HG03457 (cell line): ENCODE data around the gene BCL11B.

Source experiments
- ATAC-seq: cut with Tn5 transposase; IDR thresholded peaks from one replicate; pipeline ENCODE4 v1.9.1; 2021; ENCODE audit warnings: moderate number of reproducible peaks; ENCODE audit not compliant: unreplicated experiment

The BCL11B gene

DNA sequence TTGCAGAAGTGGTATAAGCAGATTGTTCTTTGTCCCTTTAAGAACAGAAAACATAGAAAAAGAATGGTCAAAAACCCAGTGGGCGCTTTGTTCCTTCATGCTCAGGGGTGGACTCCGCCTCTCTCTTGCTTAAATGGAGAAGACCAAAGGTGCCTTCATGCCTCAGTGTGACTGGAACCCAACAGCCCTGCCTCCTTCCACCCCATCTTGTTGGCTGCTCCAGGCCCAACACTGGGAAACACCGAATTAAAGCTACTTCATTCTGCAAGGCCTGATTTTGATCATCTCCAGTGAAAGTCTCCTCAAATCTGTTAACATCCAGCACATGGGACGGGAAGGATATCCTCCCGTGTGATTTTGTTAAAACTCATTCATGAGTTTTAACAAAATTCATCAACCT lies 103.7 kb downstream of the BCL11B start:
- ATAC-seq, result no peak

DNA sequence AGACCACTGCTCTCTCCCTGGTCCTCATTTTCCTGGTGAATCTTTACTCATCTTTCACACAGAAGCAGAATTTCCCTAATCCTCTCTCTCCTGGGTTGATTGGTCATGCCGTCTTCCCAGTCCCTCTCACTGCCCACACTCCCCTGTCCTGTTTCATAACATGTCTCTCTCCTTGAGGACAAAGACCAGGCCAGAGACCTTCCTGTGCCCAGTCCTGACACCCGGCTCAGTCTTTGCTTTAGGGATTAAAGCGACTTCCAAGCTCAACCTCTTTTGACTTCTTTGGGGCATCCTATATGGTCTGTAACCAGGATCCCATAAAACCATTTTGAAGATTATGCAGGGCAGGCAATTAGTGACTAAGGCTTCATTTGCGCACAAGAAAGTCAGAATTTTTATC lies 105.5 kb downstream of the BCL11B start:
- ATAC-seq, result no peak

DNA sequence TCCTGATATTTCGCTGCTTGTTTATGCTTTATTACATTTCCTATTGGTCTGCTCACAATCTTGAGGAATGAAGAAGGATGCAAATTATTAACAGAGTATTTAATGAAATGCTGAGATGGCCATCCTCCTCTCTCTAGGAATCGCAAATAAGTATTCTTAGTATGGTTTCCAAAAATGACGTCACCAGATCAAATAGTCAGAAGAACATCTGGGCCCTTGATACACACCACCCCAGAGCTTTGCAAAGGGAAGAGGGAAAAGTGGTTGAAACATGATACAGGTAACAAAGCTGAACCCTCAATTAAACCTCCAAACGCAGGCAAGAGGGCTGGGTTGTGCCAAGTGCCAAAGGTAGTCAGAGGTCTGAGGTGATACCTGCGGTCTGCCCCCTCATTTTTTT lies 107.3 kb downstream of the BCL11B start:
- ATAC-seq, result no peak

DNA sequence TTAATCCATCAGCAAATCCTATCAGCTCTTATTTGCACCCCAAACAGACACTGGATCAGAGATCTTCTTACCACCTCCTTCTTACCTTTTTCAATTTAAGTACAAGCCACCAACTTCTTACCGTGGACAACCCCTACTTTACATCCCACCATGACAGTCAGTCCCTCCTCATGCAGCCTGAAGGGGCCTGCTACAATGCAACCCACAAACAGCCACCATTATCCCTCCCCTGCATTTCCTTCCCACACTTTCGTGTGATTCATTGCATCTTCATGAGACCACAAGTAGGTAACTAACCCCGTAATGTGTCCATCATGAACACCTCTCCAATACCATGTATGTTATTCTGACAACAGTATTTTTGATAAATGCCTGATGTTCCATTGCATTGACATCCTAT lies 108.6 kb downstream of the BCL11B start:
- no peak for ATAC-seq

DNA sequence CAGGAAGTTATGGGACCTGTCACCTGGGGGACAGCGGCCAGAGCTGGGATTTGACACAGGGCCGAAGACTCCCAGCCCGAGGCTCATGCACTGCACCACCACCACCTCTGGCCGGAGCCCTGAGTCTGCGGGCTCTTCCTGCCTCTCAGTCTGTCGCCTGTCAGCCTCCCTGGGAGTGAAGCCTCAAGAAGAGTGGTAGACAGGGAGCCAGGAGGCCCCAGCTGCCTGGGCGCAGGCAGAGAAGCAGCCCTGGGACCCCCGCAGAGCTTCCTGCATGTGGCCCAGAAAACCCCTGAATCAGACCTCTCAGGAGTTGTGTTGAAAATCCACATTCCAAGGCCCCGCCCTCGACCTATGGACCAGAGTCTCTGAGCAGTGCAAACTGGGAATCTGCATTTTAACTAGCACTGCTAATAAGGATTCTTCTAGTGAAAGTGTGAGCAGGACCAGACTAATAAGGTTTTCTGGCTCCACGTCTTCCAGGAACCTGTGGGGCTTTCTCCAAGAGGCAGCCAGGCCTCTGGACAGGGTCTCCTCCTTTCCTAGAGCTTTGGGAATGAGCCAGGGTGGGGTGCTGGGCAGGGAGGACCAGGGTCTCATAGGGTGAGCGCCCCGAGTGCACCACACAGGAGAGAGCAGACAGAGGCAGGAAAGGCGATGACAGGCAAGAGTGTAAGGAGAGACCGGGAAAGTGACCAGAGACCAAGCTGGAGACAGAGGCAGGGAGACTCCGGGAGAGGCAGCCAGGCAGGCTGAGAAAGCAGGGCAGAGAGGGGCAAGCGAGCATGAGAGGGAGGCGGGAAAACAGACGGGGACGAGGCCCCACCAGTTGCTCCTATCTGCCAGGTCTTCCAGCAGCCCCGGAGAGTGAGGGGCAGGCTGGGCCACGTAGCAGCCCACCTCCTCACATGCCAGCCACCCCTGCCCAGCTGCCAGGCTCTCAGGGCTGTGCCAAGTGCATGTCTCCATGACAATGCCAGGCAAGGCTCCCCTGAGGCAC lies 112.4 kb downstream of the BCL11B start:
- no peak for ATAC-seq

DNA sequence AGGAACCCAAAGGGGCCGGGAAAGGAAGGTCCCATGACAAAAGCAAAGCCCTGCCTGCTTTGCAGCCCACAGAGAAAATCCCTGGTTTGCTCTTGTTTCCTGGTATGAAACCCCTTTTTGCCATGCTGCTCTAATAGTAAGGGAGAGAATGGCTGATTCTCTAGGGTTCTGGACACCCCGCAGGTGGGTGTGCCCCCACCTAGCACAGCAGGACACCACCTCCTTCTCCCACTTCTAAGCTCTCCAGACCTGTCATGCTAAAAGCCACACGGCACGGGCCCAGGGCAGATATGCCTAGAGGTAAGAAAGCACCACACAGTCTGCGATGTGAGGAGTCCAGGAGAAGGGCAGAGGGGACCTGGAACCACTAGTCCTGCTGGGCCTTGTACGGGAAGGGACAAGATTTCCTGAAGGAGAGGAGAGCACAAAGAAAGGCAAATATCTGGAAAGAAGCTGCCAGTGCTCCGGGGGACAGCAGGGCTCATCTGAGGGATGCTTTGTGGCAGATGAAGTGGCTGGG lies 113.3 kb downstream of the BCL11B start:
- ATAC-seq, result no peak

DNA sequence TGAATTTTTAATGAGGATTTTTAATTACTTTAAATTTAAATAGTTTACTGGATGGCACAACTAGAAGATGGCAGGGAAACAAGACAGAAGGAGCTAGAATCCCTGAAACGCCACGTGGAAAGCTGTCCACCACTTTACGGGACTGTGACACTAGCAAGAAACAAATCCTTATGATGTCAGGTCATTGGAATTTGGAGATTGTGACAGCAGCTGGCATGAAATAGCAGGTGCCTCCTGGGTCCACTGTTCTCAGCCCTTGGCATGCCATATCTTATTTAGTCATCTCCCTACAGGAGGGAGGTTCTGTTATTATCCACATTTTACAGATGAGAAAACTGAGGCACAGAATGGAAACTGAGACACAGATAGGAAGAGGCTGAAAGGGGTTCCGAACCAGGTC lies 113.8 kb downstream of the BCL11B start:
- no peak for ATAC-seq

DNA sequence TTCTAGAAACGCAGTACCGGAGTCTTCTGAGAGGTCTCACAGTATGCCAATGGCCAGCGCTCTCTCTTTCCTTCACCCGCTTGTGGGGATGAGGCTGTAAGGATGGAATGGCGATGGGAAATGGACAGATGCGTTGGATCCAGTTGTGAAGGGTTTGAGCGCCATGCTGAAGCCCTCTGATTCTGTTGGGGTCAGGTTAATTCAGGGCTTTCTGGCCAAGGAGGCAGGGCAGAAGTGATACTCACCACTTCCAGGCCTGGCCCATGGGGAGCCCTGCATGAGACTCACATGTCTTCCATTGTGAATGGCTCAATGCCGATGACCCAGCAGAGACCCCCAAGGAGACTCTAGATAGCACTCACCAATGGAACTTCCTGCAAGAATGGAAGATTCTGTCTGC lies 114.3 kb downstream of the BCL11B start:
- no peak for ATAC-seq

DNA sequence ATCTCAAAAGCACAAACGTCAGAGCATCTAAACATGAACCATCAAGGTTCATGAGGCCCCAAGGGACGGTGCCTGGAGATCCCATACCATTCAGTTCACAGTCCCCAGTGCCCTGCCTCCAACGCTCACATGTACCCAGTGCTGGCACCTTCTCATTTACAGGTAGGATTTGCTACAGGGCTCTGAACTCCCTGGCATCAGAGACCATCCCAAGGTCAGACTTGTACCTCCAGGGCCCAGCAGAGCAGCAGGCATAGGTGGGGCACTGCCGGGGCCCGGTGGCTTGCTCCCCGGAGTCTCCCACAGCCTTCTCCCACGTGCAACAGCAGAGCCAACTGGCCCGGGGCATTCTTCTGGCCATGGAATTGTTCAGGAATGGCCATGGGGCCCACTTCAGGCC lies 114.8 kb downstream of the BCL11B start:
- ATAC-seq, result no peak

DNA sequence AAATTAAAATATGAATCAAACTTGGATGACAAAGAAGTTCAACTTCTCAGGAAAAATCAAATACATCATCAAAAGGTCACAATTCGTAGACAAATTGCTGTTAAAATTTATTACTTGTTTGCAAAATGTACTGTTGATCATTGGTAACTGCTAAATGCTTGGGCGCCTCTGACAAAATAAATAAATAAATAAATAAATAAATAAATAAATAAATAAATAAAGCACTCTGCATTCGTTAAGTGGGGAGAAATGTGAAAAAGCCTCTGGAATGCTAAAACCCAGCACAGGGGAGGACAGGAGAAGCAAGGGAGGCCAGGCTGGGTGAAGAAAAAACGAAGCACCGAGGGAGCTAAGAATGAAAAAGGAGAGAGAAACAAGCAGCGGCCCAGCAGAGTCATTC lies 115.2 kb downstream of the BCL11B start:
- ATAC-seq, result no peak

DNA sequence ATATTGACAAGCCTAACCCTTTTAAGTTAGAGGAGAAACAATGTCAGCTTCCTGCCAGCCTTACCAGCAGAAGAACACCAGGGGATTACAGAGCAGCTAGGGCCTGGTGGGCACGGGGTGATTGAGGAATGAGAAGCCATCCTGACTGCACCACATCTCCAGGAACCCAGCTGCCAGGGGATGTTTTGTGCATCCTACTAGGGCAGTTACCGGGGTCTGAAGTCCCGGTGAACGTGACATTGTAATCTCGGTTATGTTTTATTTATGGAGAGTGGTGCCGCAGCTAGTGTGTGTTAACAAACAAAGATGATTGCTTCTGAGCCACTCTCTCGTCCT lies 115.9 kb downstream of the BCL11B start:
- no peak for ATAC-seq

DNA sequence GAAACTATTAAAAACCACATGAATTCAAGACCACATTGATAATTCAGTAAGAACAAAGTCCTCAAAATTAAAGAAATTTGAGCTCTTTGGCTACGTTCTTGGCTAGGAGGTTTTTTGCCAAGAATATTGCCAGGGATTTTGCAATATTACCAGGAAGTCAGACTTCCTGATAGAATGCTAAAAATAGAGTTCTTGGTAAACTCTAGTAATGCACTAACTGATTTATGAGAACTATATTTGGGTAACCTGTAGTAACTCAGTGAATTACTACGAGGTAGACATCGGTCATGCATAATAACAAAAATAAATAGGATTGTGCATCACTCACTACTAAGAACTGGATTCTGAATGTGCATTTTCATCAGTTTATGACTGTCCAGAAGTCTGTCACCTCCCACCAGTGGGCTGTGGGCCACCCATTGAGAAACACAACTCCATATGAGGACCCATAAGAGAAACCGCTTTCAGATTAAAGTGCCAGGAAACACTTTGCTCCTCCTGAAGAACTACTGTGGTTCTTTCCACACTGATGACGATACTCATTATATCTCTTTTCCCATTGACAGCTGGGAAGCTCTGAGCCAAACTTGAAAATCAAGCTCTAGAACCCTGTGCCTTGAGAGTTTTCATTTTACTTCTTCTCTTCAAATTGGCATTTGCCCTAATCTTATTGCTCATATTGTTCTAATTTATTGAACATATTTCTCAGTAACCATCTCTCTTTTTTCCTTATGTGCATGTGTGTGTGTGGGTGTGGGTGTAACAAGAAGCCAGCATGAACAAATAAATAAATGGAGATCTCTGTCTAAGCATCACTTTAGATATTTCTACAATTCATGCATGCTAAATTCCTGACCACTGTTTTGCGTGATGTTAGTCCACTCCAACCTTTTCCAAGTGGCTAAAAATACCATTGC lies 116.6 kb downstream of the BCL11B start:
- ATAC-seq, result no peak

DNA sequence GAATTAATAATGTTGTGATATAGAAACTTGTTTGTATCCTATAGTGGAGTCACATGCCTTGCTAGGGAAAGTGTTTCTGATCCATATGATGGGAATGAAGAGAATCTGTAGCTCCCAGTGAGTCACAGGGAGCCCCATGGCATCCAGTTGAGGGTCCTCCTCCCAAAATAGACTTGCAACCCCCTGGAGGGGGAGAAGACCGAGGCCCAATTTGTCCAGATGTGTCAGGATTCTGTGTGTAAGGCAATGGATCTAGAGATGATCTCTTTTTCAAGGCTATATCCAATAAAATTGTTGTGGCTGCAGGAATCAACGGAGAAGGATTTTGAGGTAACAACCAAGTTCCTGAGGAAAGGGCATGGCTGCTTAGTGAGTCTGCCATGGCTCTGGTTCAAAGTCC lies 121.8 kb downstream of the BCL11B start:
- ATAC-seq, result no peak

DNA sequence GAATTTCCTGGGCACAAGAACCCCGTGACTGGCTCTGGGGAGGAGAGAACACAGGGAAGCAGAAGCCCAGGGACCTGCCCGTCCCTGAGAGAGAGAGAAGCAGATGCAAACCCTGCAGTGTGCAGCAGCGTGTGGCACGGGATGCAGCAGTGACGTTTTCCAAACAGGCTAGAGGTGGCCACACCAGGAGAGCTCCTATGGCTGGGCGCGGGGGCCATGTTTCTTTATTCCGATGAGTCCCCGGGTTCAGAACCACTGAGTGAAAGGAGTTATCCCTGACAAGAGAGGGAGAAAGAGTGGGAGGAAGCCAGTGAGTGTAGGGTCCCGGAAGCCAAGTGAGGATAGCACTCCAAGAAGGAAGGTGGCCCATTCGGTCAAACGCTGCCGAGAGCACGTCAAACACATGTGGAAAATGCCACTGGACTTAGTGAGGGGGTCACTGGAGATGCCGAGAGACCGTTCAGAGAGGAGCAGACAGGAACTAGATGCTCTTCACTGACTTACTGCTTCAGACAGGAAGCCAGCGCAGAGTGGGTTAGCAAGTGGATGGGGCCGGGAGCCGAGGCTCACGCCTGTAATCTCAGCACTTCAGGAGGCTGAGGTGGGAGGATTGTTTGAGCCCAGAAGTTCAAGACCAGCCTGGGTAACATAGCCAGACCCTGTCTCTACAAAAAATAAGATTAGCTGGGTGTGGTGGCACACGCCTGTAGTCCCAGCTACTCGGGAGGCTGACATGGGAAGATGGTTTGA lies 123.0 kb downstream of the BCL11B start:
- no peak for ATAC-seq

DNA sequence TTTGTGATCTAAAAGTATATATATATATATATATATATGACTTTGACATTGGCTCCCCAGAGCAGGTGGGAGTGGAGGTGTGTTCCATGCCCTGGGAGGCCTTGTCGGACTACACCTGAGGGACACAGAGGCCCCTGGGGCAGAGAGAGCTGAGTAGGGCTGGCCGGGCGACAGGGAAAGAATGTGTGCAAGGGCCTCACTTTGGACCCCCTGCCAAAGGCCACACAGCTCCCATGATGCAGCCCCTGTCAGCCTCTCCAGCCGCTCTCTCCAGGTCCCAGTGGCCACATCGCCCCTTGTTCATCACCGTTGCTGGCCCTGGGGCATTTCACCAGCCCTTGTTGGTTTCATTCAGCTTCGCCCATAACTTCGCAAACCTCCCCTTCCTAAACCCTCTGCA lies 123.9 kb downstream of the BCL11B start:
- ATAC-seq, result no peak

DNA sequence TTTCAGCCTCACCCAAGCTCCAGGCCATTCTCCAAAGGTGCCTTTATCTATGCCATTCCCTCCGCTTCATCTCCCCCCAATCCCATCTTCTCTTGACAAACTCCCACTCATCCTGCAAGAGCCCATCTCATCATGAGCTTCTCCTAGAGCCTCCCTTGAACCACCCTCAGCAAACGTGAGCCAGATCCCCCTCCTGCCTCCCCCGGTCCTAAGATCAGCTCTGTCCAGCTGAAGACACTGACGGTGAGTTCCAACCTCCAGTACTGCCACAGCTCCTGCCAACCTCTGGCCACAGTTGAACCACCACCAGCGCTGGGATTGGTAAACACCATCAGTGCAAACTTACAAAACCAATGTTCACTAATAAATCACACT lies 124.6 kb downstream of the BCL11B start:
- no peak for ATAC-seq

DNA sequence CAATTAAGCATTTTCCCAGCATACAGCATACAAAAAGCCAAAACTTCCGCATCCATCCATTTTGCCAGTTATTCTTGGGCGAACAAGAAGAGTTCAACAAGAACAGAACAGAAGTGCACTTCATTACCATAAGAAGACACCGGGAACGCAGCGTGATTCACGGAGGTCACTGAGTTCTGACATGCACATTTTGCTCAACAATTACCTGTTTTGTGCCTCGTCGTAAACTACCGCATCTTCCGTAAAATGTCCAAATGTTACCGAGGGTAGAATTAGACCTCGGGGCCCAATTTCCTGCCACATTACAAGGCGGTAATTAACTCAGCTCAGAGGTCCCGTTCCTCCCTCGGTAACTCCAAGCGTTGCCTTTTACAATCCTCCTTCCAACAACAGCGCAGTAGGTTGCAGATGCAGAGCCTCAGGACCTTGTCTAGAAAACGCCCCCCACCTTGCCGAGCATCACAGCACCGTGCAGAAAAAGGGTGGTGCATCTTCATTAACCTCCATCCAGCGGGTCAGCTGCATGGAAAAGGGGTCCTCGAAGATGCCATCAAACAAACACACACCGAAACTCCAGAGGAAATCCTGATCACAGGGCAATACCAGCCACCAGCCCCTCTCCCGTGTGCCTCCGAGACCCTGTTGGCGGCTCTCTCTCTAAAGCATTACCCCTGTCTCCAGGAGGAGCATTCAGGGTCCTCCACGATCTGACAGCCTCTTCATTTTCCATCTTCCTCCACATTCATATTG lies 125.2 kb downstream of the BCL11B start:
- ATAC-seq, result no peak

DNA sequence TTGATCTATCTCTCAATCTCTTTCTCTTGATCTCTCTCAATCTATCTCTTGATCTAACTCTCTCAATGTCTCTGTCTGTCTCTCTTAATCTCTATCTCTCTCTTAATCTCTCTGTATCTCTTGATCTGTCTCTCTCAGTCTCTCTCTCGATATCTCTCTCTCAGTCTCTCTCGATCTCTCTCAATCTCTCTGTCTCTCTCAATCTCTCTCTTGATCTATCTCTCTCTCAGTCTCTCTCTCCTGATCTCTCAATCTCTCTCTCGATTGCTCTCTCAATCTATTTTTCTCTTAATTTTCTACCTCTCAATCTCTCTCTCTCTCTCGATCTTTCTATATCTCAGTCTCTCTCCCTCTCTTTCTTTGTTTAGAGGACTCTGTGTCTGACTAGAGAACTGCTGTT lies 126.7 kb downstream of the BCL11B start:
- no peak for ATAC-seq

DNA sequence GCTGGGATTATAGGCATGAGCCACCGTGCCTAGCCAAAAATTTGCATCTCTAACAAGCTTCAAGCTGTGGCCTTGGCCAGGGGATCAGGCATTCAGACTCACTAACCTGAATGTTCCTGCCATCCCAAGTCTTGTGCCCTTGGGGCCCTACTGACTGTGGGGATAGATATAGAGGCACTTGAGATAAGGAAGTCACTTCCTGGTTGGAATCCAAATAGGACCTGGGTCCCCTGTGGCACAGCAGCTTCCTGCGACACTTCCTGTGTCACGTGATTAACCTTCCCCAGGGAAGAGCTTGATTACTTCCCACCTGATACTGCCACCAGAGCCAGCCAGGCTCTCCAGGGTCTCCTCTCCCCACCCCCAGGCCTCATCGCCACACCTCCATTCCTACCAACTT lies 128.2 kb downstream of the BCL11B start:
- no peak for ATAC-seq

DNA sequence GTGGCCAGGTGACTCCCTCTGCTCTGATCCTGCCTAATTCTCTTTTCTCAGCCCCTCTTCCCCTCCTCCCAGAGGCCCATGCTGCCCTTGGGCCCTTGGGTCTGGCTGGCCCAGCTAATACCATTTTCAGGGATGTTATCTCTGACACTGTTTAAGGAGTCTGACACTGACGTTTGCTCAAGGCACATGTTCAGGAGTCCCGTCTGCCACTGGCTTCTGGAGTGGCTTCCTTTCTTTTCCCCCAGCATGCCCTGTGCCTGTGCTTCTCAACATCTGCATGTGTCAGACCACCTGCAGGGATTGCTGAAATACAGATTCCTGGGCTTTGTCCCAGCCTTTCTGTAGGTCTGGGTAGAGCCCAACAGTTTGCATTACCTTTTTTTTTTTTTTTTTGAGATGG lies 128.9 kb downstream of the BCL11B start:
- ATAC-seq, result no peak
